Stimulated activated CD8-positive, alpha-beta memory T cell treated with anti-CD3 and anti-CD28 coated beads, Interleukin-15, amount 100 ng/mL, for 1 hour (primary cell): Measurements from ENCODE around the gene FAM228B.

Source experiments
- DNase-seq: peaks from one replicate; pipeline ENCODE4 v3.0.0-alpha.2; 2020; ENCODE audit warnings: low read depth

Gene FAM228B

DNA sequence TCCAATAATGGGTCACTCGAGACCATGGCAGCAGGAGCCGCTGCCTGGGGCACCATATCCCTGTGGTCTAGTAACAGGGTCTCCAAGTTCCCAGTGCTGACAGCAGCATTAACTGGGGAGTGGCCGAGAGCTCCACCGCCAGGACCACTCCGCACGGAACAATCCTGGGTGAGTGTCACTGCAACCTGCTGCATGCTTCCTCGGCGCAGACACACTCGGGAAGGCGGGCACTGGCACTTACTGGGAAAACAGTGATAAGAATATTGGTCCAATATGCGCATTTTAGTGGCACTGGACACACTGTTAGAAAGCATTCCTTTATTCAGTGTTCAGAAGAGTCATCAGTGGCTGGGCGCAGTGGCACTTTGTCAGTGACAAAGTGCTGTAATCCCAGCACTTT, 81.2 kb downstream of the FAM228B start:
- DNase-seq = no peak

- no peak for DNase-seq
Measured at GRCh38 chr2:24205131-24205530, 81.9 kb downstream of the FAM228B start.

DNA sequence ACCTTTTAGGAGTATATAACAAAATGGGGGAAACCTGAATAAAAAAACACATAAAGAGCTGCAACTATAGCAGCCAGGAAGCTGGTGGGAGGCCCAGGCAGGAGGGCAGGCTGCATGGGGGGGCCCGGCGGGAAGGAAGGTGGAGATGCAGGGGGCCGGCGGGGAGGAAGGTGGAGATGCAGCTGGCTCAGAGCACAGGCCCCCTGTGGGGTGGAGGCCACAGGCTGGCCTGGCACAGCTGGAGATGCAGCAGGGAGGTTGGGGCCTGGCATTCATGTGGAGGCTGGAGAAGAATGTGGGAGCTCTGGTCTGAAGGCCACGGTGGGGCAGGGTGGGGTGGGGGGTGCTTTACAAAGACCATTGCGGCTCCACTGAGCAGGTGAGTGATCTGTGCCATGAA, 83.0 kb downstream of the FAM228B start:
- DNase-seq = no peak

DNA sequence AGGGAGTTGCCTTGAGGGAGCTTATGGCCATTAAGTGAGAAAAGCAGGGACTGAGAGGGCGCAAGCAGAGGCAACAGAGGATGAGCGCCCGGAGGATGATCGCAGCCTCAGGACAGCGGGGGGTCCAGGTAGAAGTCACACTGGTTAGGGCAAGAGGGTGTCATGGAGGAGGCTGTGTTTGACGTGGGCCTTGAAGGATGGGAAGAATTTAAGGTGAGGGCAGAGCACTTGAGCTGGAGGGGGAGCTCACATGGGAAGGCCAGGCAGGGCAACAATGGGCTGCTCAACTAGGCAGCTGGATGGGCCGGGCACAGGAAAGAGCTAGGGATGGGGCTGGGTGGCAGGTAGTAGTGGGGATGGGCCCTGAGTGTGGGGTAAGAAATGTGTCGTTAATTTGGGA, 83.4 kb downstream of the FAM228B start:
- no peak for DNase-seq

GRCh38 chr2:24207359-24207758, 84.1 kb downstream of the FAM228B start:
- DNase-seq = no peak

DNA sequence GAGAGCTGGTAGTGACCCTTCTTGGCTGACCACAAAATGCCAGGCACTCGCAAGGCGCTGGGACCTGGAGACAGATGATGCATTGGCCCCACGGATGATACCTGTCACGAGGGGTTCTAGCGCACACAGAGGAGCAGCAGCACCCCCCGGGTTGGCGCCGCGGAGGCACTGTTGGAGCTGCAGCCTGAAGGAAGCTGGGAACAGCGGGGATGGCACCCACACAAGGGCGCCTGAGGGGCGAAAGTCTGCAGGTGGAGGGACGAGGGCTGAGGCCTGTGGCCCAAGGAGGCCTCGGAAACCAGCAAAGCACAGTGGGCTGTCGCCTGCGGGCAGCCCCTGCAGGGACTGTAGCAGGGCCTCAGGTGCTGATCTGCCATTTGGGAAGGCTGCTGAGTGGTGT, 85.2 kb downstream of the FAM228B start:
- no peak for DNase-seq

DNA sequence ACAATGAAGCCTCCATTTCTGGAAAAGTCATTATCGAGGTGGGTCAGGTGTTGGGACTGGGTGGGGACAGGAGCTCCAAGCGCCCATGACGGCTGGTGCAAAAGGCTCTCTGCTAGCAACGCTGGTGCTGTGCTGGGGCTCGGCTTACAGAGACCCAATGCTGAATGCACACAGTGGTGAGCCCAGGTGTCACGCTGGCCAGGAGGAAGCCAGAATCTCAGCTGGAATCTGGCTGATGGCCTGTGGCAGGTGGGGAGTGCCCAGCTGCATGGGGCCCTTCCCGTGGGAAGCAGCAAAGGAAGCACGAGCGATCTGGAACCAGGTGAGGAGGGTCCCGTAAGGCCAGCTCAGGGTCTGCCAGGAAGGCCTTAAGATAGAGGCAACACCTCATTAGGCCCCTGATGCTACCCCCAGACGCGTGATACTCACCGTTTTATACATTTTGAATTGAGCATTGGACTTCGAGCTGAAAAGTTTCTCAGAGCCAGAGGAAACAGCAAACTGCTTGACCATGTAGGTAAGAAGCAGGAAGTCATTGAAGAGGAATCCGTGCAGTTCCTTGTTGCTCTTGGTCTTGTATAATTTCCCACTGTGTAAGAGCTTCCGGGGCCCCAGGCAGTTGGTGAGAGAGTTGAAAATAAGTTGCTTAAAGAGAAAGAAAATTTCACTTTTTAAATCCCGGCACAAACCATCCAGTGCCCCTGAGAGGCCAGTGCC, 86.3 kb downstream of the FAM228B start:
- DNase-seq = no peak

DNA sequence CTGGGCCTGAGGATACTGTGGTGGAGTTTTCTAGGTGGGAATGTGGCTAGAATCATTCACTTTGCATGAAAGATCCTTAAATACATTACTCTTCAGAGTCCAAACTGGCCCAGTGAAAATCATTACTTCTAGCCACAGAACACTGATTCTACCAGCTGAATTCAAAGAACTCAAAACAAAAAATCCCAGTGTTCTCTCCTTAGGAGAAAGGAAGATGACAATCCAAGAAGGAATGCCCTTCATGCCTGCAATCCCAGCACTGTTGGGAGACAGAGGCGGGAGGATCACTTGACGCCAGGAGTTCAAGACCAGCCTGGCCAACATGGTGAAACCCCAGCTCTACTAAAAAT, 86.8 kb downstream of the FAM228B start:
- DNase-seq = no peak

DNA sequence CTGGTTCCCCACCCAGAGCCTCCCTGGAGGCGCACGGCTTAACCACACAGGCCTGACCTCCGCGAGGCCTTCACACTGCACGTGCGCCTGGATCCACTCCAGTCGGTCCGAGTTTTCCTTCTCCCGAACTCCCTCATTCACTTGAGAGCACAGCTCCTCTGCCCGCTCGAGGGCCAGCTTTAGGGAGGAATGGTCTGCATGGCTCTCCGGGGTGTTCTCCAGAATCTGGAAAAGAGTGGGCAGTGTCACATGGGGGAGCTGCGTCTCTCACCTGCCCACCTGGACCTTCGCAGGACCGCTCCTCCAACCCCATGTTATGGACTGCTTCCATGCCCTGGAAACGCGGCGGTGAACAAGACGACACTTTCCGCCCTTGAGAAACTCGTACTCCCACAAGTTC, 87.5 kb downstream of the FAM228B start:
- DNase-seq = no peak

DNA sequence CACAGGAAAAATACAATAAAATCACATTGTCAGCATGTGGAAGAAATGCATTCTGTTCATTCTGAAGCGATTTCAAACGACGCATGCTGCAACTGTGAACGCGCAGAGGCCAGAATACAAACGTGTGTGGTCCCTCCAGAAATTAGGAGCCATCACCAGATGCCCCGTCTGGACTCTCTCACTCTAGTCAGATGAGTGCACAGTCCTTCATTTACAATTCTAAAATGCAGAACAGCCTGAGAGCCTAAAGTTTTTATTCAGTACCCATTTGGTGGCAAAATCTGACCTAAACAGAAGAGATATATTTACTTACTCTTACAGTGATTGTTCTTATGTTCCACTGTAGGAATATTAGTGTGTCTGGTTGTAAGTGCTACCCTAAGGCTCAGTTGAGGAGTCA, 88.1 kb downstream of the FAM228B start:
- DNase-seq = no peak

GRCh38 chr2:24214880-24215279, 91.6 kb downstream of the FAM228B start:
- no peak for DNase-seq
